GM10266 (cell line): ENCODE data around the gene CTBP2.

ENCODE experiments used
- DNase-seq: peaks from one replicate; pipeline ENCODE4 v3.0.0; 2012; ENCODE audit errors: extremely low spot score
- CTCF ChIP-seq: IDR thresholded peaks from 2 replicates; pipeline ENCODE4 v1.5.1; 2012; ENCODE audit warnings: mild to moderate bottlenecking, low read depth; ENCODE audit not compliant: control insufficient read depth, insufficient read depth; ENCODE audit errors: missing control alignments

The CTBP2 gene

DNA sequence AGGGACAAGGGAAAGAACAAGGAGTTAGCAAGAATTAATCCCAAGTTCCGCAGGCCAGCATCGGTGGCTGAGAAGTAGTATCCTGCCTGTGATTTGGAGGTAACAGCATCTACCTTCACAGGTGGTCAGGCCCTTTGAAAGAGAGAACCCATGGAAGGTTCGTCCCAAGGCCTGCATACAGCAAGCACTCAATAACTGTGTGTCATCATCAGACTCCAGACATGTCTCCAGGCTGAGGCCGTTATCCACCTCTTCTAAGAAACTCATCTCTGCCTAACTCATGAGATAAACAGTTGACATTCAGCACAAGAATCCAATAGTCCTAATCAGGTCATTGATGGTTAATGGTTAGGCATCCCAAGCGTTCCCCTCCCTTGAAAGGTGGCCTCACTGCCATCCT lies 45.0 kb downstream of the CTBP2 start:
- TF ChIP-seq CTCF: no peak
- no peak for DNase-seq

DNA sequence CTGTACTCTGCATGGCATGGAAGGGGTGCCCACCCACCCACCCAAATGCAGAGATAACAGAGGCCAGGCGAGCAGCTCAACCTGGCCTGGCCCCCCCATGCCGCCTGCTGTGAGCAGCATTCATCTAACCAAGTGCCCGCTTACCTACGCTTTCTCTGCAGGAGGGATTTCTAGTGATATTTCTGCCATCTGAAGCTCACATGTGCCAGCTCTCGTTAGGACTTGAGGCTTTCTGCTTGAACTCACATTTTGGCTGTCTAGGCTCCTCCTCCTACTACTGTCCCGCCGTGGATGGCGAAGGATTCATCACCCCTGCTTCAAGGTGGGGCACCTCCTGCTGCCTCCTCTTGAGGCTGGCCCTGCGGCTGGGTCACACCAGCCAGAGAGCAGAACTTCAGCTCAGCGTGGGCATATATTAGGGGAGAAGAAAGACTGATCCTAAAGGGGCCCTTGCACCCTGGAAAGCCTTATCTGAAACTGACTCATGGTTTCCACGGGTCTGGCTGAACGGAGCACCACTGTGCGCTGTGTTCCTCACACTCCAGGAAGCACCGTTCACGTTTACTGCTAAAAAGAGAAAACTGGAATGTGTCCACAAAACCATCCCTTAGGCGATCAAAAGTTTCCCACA lies 45.5 kb downstream of the CTBP2 start:
- no peak for TF ChIP-seq CTCF
- no peak for DNase-seq

- DNase-seq: no peak
- TF ChIP-seq CTCF: no peak
These were observed 46.5 kb downstream of the CTBP2 start for GRCh38 chr10:125113691-125114371.

GRCh38 chr10:125112697-125113494 lies 47.5 kb downstream of the CTBP2 start:
- no peak for TF ChIP-seq CTCF
- no peak for DNase-seq

DNA sequence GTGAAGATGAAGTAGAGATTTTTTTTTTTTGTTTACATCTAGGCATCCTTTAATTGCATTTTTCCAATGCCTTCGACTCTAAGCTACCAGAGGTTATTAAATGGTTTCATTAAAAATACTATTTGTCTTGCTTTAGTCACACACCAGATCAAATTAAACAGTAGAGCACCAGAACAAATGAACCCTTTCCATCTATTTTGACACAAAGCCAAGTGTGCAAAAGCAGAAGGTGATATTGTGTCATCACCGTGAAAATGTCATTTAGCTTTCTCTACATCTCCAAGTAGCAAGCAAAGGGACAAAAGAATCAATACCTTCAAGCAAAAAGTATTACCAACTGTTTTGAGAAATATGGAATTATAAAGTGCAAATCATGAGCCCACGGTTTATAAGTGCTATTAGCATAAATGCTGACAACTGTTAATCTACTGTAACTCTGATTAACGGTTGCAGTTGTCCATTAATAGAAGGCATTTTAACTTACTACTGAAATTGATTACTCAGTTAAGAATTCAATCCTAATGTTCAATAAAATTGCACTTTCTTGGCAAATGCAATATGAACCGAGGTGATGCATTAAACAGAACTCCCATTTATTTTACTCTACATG lies 49.1 kb downstream of the CTBP2 start:
- DNase-seq: no peak
- no peak for TF ChIP-seq CTCF

- TF ChIP-seq CTCF: no peak
- DNase-seq: no peak
These were observed 52.3 kb downstream of the CTBP2 start for GRCh38 chr10:125107965-125108580.
